ENCODE results near the gene SIN3A.
A peak's percentile ranks its signal among the peaks of the same experiment; 100 is the strongest.

The SIN3A gene

GRCh38 chr15:75454471-75455378, 3.2 kb upstream of the SIN3A start:
- peak; percentile 6 for DNase-seq (ENCODE audit: low read depth)
- H3K4me3 ChIP-seq (replicated peaks; ENCODE audit: low read depth, low read length) = peak overlapping the region; percentile 90
- TF ChIP-seq CTCF (IDR thresholded peaks at IDR 0.05; ENCODE audit: low read length, missing control alignments) = no peak

DNA sequence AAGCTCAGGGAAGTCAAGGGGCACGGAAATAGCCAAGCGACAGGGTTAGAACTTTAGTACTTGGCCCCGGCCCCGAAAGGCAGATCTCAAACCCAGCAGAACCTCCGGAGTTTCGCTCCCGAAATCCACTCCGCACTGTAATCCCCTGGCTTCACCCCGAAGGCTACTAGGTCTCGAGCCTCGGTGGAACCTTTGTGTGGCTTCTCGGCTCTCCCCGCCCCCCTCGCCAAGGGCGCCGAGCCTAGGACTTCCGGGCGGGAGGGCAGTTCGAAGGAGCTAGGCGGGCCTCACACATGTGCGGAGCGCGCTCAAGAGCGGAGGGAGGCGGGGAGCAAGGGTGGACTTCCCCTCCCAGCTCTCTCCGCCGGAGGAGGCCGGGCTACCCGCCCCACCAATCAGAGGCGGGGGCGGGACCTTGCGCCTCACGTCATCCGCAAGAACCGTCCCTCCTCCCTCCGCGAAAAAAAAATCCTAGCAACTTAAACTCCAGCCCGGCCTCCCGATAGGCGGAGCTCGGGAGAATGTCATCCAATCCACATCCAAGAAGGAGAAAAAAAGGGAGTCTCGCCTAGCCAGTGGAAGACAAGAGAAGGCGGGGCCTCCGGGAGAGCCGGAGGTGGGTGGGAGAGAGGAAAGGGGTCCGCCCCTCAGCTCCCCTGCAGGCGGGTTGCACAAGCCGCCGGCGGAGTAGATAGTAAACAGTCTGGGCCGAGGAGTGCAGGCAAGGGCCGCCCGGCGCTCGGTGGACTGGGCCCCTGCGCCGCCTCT, 2.4 kb upstream of the SIN3A start:
- H3K4me3 ChIP-seq (replicated peaks; ENCODE audit: low read depth, low read length) = peak overlapping the region; percentile 90
- peak; percentile 100 for DNase-seq (ENCODE audit: low read depth)
- TF ChIP-seq CTCF (IDR thresholded peaks at IDR 0.05; ENCODE audit: low read length, missing control alignments) = no peak

DNA sequence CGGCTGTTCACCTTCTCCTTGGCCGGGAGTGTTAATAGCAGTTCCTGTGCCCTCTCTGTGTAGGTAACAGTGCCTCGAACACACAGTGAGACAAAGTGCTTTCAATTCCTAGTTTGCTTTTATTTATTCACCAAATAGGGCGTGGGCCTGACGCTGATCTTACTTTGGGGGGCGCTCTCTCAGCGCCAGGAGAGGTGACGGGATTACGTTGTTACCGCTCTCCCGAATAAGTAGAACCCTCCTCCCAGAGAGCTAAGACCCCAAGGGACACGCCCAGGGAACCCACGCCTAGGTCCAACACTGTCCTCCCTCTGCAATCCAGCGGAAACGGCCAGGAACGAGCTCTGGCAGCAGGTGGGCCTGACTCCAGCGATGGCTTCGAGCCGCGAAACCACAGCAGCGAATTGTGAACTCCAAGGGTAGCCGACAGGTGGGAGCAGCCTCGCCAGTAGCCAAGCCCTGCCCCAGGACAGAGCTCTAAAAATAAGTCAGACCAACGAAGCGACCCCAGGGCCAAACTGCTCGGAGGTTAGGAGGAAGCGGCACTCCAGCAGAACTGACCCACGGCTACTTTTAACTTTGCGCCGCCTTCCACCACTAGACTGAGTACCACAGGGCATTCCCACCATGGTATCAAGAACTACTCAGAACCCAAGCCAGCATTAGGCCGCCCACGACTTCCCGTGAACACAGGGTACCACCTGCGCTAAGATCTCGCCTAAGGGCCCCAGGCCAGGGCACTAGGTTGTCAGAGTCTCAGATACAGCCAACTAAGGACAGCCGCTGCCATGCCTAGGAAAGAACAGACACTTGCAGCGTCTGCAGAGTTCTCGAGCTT, 1.6 kb upstream of the SIN3A start:
- no peak for TF ChIP-seq CTCF (IDR thresholded peaks at IDR 0.05; ENCODE audit: low read length, missing control alignments)

GRCh38 chr15:75452364-75452864, 924 bp upstream of the SIN3A start:
- DNase-seq (ENCODE audit: low read depth) = peak; percentile 78
- peak overlapping the region; percentile 80 for H3K4me3 ChIP-seq (replicated peaks; ENCODE audit: low read depth, low read length)
- no peak for TF ChIP-seq CTCF (IDR thresholded peaks at IDR 0.05; ENCODE audit: low read length, missing control alignments)

More for the DNA sequence above, 1.6 kb upstream of the SIN3A start:
- peak overlapping the region; percentile 80 for H3K4me3 ChIP-seq (replicated peaks; ENCODE audit: low read depth, low read length)
- peak; percentile 13 for DNase-seq (ENCODE audit: low read depth)

GRCh38 chr15:75451202-75451673, 252 bp downstream of the SIN3A start:
- no peak for TF ChIP-seq CTCF (IDR thresholded peaks at IDR 0.05; ENCODE audit: low read length, missing control alignments)
- no peak for DNase-seq (ENCODE audit: low read depth)
- peak overlapping the region; percentile 90 for H3K4me3 ChIP-seq (replicated peaks; ENCODE audit: low read depth, low read length)
